Measurements from ENCODE around the gene PHC2. TPM values are rescaled to one million over a fixed set of nuclear protein-coding genes. Genes with fewer than 3 reads are reported as not detected.

The PHC2 gene
- total RNA-seq, 1 experiment from 2014 or later: 9.4 TPM

- Histone ChIP-seq H3K9ac (ENCODE audit: extremely low read depth, insufficient read length, low read length) (no peak overlapping the region), H2BK15ac (ENCODE audit: low read depth, low read length) (no peak overlapping the region), H2AK5ac (ENCODE audit: insufficient read length, low read length) (no peak overlapping the region), H2BK12ac (ENCODE audit: insufficient read length, low read depth, low read length) (no peak overlapping the region), H2AFZ (ENCODE audit: low read length) (no peak overlapping the region), H3K23me2 (ENCODE audit: insufficient read length, low read depth, low read length, poor library complexity, severe bottlenecking) (no peaks in the 10 kb centered on the region), H2BK20ac (ENCODE audit: low read depth, low read length, poor library complexity, severe bottlenecking) (no peak overlapping the region), H4K20me1 (ENCODE audit: control insufficient read depth, insufficient read depth, insufficient read length) (no peaks in the 10 kb centered on the region), H3K23ac (ENCODE audit: insufficient read length, low read depth, low read length) (no peak overlapping the region), H4K5ac (ENCODE audit: insufficient read length, low read depth, low read length) (no peak overlapping the region), H4K91ac (ENCODE audit: insufficient read length, low read depth, low read length) (no peak overlapping the region), H3K56ac (ENCODE audit: insufficient read length, low read depth, low read length) (no peak overlapping the region), H3K14ac (ENCODE audit: insufficient read depth, low read length) (no peak overlapping the region), H4K8ac (replicated peaks; ENCODE audit: insufficient read length, low read depth, low read length) (no peak overlapping the region), H3K79me2 (ENCODE audit: insufficient read depth, low read length) (no peaks in the 10 kb centered on the region), H3K27ac (ENCODE audit: insufficient read length, low read depth, low read length) (no peak overlapping the region), H2BK5ac (ENCODE audit: insufficient read length, low read length) (no peak overlapping the region), H2BK120ac (ENCODE audit: low read depth, low read length, poor library complexity, severe bottlenecking) (no peak overlapping the region), H3K18ac (ENCODE audit: insufficient read length, low read depth, low read length) (no peak overlapping the region), H3K79me1 (ENCODE audit: insufficient read depth, low read depth, low read length, poor library complexity, severe bottlenecking) (no peaks in the 10 kb centered on the region), H3T11ph (ENCODE audit: low read length) (no peak overlapping the region), H3K9me3 (ENCODE audit: control insufficient read depth, low read depth, low read length) (no peaks in the 10 kb centered on the region), H3K4ac (ENCODE audit: low read depth, low read length) (no peak overlapping the region), H3K4me1 (ENCODE audit: insufficient read depth, low read length) (no peaks in the 10 kb centered on the region), H3K4me2 (ENCODE audit: insufficient read depth, insufficient read length, low read length) (no peak overlapping the region), H3K27me3 (ENCODE audit: insufficient read depth, low read length) (no peaks in the 10 kb centered on the region)
- WGBS (ENCODE audit: extremely low coverage, insufficient read length, low lambda C conversion rate): no CpG with 5 or more reads among the region's 10 CpGs
- H3K4me3 Mint-ChIP-seq: no peak overlapping the region
- peaks cover 7 to 50% (median 12%) of the 10 kb centered on the region in 3 experiments; a peak in 6 of 7 replicates for H3K36me3 Mint-ChIP-seq (ENCODE audit: insufficient read depth in 1 of 3, low read depth in 3 of 3)
- H3K4me1 Mint-ChIP-seq: peaks cover 3 to 9% of the 10 kb centered on the region in 2 experiments
- peaks cover 1% of the 10 kb centered on the region; the same call in 1 of the 2 replicates for H3K27me3 Mint-ChIP-seq (ENCODE audit: low read depth)
- TF ChIP-seq, protein P1, sequence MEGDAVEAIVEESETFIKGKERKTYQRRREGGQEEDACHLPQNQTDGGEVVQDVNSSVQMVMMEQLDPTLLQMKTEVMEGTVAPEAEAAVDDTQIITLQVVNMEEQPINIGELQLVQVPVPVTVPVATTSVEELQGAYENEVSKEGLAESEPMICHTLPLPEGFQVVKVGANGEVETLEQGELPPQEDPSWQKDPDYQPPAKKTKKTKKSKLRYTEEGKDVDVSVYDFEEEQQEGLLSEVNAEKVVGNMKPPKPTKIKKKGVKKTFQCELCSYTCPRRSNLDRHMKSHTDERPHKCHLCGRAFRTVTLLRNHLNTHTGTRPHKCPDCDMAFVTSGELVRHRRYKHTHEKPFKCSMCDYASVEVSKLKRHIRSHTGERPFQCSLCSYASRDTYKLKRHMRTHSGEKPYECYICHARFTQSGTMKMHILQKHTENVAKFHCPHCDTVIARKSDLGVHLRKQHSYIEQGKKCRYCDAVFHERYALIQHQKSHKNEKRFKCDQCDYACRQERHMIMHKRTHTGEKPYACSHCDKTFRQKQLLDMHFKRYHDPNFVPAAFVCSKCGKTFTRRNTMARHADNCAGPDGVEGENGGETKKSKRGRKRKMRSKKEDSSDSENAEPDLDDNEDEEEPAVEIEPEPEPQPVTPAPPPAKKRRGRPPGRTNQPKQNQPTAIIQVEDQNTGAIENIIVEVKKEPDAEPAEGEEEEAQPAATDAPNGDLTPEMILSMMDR (conservative IDR thresholded peaks at IDR 0.05): no peak
- H3K9me3 Mint-ChIP-seq: no peaks in the 10 kb centered on the region
- peak overlapping the region in 1 of 3 experiments; percentile 11; a peak in 1 of 7 replicates for H3K27ac Mint-ChIP-seq
- no peak for DNase-seq
These were observed 99.2 kb downstream of the PHC2 start for GRCh38 chr1:33331444-33332356.

Measured in H9 (cell line).